GM21526 (cell line): Measurements from ENCODE around the gene MRPS23.

Experiments
- ATAC-seq: cut with Tn5 transposase; IDR thresholded peaks from one replicate; pipeline ENCODE4 v1.9.1; 2021; ENCODE audit warnings: moderate library complexity; ENCODE audit not compliant: unreplicated experiment, low FRiP score

MRPS23 gene

GRCh38 chr17:57879437-57880085, 29.7 kb upstream of the MRPS23 start:
- ATAC-seq: no peak

GRCh38 chr17:57877803-57878377, 28.0 kb upstream of the MRPS23 start:
- no peak for ATAC-seq

- no peak for ATAC-seq
These were observed 27.0 kb upstream of the MRPS23 start for GRCh38 chr17:57876866-57877237.

- no peak for ATAC-seq
These were observed 26.4 kb upstream of the MRPS23 start for GRCh38 chr17:57876023-57876865.

- no peak for ATAC-seq
These were observed 25.6 kb upstream of the MRPS23 start for GRCh38 chr17:57875290-57876022.

- no peak for ATAC-seq
These were observed 24.8 kb upstream of the MRPS23 start for GRCh38 chr17:57874434-57875289.

- no peak for ATAC-seq
These were observed 24.2 kb upstream of the MRPS23 start for GRCh38 chr17:57874058-57874419.

GRCh38 chr17:57873261-57874057, 23.6 kb upstream of the MRPS23 start:
- ATAC-seq: no peak

GRCh38 chr17:57872536-57872935, 22.7 kb upstream of the MRPS23 start:
- no peak for ATAC-seq

- ATAC-seq: no peak
These were observed 22.0 kb upstream of the MRPS23 start for GRCh38 chr17:57871863-57872262.

GRCh38 chr17:57871155-57871554, 21.3 kb upstream of the MRPS23 start:
- ATAC-seq: no peak

GRCh38 chr17:57870283-57870635, 20.4 kb upstream of the MRPS23 start:
- no peak for ATAC-seq

- no peak for ATAC-seq
These were observed 19.9 kb upstream of the MRPS23 start for GRCh38 chr17:57869617-57870282.

GRCh38 chr17:57868910-57869616, 19.2 kb upstream of the MRPS23 start:
- no peak for ATAC-seq

- ATAC-seq: peak; percentile 62
These were observed 18.4 kb upstream of the MRPS23 start for GRCh38 chr17:57868007-57868909.

GRCh38 chr17:57867126-57867525, 17.3 kb upstream of the MRPS23 start:
- no peak for ATAC-seq

- ATAC-seq: no peak
These were observed 16.9 kb upstream of the MRPS23 start for GRCh38 chr17:57866723-57867122.
